ENCODE results near the gene PSMB2. TPM values are rescaled to one million over a fixed set of nuclear protein-coding genes. Genes with fewer than 3 reads are reported as not detected.
"Not testable (repeated sequence)": the region's sequence is repeated elsewhere in the genome, so short reads cannot be mapped to it uniquely, and the experiment has no call there.

PSMB2 gene
- polyA plus RNA-seq (2013, experiment 1 of 2) = 98.3 TPM
- polyA plus RNA-seq (2013, experiment 2 of 2) = 83.8 TPM

DNA sequence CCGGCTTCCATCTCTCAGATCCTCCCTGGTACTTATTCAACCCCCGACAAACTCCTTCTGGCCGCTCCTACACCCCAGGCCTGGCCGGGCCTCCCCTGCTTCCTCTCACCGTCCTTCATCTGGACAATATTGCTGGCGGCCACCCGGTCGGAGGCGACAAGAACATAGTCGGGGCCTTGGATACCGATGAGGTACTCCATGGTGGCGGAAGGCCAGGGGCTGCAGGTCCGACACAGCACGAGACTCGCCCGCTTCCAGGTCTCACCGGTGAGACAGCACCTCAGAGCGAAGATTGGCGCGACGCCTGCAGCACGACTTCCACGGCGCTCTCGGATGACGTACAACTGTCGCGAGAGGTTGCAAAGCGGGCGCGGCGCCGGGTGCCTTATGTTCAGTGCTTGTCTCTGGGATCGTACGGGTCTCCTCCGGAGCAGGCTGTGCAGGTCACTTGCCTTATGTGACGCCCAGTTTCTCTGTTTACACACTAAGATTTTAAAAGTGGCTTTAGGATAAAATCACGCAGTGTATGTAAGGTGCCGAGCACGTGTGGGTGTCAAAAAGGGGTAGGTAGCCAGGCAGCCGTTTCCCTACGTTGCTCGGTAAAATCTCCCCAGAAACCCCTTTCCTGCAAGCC is at the start of gene PSMB2:
Gene PSMB2 (minus strand): TSS at position 294 of the 634 bp plus-strand sequence. CDS start 94 bp downstream, at position 200.
- 0% methylated on average over 32 to 33 of the region's 43 CpGs for WGBS, 2 experiments (ENCODE audit: insufficient coverage in 2 of 2)
- peak within 1 kb of the TSS; percentile 89 for H3K4me3 ChIP-seq (ENCODE audit: extremely low read depth, insufficient read depth, low read length, poor library complexity, severe bottlenecking)
- no peaks in the 10 kb centered on the region for H3K9me3 ChIP-seq (ENCODE audit: control insufficient read depth, low read length)
- H3K36me3 ChIP-seq (ENCODE audit: control insufficient read depth, insufficient read depth, low read length) = peaks cover under 1% of the 10 kb centered on the region
- H3K27ac ChIP-seq (ENCODE audit: low read depth, low read length, severe bottlenecking) = peak within 1 kb of the TSS; percentile 69
- H3K4me1 ChIP-seq (ENCODE audit: control insufficient read depth, insufficient read depth, low read length, poor library complexity, severe bottlenecking) = peaks cover 7% of the 10 kb centered on the region

DNA sequence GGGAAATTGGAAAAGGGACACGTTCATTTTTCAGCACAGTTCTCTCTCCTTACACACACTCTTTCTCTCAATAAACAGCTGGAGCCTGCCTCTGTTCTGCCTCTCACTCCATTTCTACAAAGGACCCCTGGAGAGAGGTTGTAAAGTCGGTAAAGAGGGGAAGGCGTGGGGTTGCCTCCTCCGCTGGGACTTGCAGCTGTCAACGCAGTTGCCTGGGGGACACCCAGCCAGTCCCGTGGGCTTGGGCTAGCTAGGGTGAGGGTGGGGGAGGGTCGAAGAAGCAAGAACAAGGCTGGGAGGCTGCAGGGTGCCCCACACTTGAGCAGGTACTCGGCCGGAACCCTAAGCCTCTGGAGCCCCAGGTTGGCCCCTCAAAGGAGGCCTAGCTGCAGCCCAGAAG is 49.8 kb upstream of the PSMB2 start:
- no peaks in the 10 kb centered on the region for H3K36me3 ChIP-seq (ENCODE audit: control insufficient read depth, insufficient read depth, low read length)
- no peak overlapping the region for H3K27ac ChIP-seq (ENCODE audit: low read depth, low read length, severe bottlenecking)
- H3K4me1 ChIP-seq (ENCODE audit: control insufficient read depth, insufficient read depth, low read length, poor library complexity, severe bottlenecking) = no peaks in the 10 kb centered on the region
- no peaks in the 10 kb centered on the region for H3K9me3 ChIP-seq (ENCODE audit: control insufficient read depth, low read length)
- 10 to 14% methylated on average over 4 to 7 of the region's 9 CpGs for WGBS, 2 experiments (ENCODE audit: insufficient coverage in 2 of 2)
- H3K4me3 ChIP-seq (ENCODE audit: extremely low read depth, insufficient read depth, low read length, poor library complexity, severe bottlenecking) = no peak overlapping the region

DNA sequence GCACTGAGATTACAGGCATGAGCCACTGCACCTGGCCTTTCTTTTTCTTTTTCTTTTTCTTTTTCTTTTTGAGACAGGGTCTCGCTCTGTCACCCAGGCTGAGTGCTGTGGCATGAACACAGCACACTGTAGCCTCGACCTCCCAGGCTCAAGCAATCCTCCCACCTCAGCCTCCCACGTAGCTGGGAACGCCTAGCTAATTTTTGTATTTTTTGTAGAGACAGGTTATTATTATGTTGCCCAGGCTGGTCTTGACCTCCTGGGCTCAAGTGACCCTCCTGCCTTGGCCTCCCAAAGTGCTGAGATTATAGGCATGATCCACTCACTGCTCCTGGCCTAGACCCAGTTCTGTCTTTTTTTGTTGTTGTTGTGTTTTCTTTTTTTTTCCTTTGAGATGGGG is 48.8 kb upstream of the PSMB2 start:
- H3K4me1 ChIP-seq (ENCODE audit: control insufficient read depth, insufficient read depth, low read length, poor library complexity, severe bottlenecking); H3K27ac ChIP-seq (ENCODE audit: low read depth, low read length, severe bottlenecking); H3K36me3 ChIP-seq (ENCODE audit: control insufficient read depth, insufficient read depth, low read length); H3K9me3 ChIP-seq (ENCODE audit: control insufficient read depth, low read length); H3K4me3 ChIP-seq (ENCODE audit: extremely low read depth, insufficient read depth, low read length, poor library complexity, severe bottlenecking): not testable (repeated sequence)
- 81 to 89% methylated on average over 2 of the region's 4 CpGs for WGBS, 2 experiments (ENCODE audit: insufficient coverage in 2 of 2)

DNA sequence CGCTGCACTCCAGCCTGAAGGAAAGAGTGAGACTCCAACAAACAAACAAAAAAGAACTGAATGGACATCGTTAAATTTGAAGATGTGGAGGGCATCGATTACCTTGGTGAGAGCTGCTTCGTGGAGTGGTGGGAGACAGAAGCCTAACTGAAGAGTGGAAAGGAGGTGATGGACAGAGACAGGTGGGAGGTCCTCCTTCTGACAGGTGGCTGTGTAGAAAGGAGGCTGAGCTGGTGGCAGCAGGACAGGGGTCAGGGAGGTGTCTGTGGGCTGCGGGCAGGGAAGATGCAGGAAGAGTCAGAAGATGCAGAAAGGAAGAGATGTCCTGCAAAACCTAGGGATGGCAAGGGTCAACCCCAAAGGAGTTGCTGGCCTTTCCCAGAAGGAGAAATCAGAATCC is 46.8 kb upstream of the PSMB2 start:
- no peak overlapping the region for H3K4me3 ChIP-seq (ENCODE audit: extremely low read depth, insufficient read depth, low read length, poor library complexity, severe bottlenecking)
- H3K36me3 ChIP-seq (ENCODE audit: control insufficient read depth, insufficient read depth, low read length) = no peaks in the 10 kb centered on the region
- no peaks in the 10 kb centered on the region for H3K9me3 ChIP-seq (ENCODE audit: control insufficient read depth, low read length)
- 94 to 95% methylated on average over 5 of the region's 5 CpGs for WGBS, 2 experiments (ENCODE audit: insufficient coverage in 2 of 2)
- H3K27ac ChIP-seq (ENCODE audit: low read depth, low read length, severe bottlenecking) = no peak overlapping the region
- H3K4me1 ChIP-seq (ENCODE audit: control insufficient read depth, insufficient read depth, low read length, poor library complexity, severe bottlenecking) = no peaks in the 10 kb centered on the region

DNA sequence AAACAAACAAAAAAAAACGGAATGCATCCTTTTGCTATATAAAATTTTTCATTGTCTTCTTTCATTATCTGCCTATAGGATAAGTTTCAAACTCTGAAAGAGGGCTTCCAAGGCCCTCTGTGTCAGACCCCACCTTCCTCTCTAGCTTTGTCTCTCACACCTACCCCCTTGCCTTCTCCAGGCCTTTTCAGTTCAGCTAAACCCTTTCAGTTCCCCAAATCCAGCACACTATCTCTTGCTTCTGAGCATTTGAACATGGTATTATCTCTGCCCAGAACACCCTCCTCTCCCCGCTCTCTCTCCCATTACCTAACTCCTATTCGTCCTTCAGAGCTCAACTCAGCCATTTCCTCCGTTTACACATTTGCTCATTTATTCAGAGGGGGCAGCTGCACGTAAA is 41.7 kb upstream of the PSMB2 start:
- H3K4me3 ChIP-seq (ENCODE audit: extremely low read depth, insufficient read depth, low read length, poor library complexity, severe bottlenecking) = no peak overlapping the region
- no peak overlapping the region for H3K27ac ChIP-seq (ENCODE audit: low read depth, low read length, severe bottlenecking)
- WGBS, 2 experiments (ENCODE audit: insufficient coverage in 2 of 2) = 70 to 82% methylated on average over 2 to 5 of the region's 5 CpGs
- no peaks in the 10 kb centered on the region for H3K9me3 ChIP-seq (ENCODE audit: control insufficient read depth, low read length)
- H3K36me3 ChIP-seq (ENCODE audit: control insufficient read depth, insufficient read depth, low read length) = no peaks in the 10 kb centered on the region
- no peaks in the 10 kb centered on the region for H3K4me1 ChIP-seq (ENCODE audit: control insufficient read depth, insufficient read depth, low read length, poor library complexity, severe bottlenecking)

DNA sequence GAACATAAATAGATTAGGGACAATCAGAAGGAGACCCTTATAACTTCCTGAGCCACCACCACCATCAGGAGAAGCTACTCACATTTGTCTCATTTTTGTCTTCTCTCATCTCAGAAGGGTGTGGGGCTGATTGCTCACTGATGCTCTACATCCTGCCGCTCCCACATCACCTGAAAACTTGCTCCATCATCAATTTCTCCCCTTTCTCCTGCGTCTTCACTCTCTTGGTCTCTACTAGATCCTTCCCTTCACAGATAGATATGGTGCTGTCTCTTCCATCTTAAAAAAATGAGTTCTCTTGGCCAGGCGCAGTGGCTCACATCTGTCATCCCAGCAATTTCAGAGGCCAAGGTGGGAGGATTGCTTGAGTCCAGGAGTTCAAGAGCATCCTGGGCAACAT is 38.9 kb upstream of the PSMB2 start:
- Histone ChIP-seq H3K27ac (ENCODE audit: low read depth, low read length, severe bottlenecking) (no peak overlapping the region), H3K36me3 (ENCODE audit: control insufficient read depth, insufficient read depth, low read length) (no peaks in the 10 kb centered on the region), H3K9me3 (ENCODE audit: control insufficient read depth, low read length) (no peaks in the 10 kb centered on the region), H3K4me3 (ENCODE audit: extremely low read depth, insufficient read depth, low read length, poor library complexity, severe bottlenecking) (no peak overlapping the region), H3K4me1 (ENCODE audit: control insufficient read depth, insufficient read depth, low read length, poor library complexity, severe bottlenecking) (no peaks in the 10 kb centered on the region)
- 88 to 96% methylated on average over 3 of the region's 3 CpGs for WGBS, 2 experiments (ENCODE audit: insufficient coverage in 2 of 2)

DNA sequence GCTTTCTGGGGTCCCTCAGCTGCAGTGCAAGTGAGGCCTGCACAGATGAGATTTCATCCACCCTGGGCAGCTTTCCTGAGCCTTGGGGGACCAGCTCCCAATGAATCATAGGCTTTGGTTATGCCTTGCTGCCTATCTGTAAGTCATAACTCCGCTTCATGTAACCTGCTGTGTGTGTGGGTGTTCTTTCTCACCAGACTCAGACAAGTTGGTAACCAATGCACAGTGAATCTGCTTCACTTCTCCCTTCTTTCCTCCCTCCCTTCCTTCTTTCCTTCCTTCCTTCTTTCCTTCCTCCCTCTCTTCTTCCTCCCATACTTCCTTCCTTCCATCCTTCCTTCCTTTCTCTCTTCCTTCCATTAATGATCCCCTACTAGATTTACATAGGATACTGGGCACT is 34.4 kb upstream of the PSMB2 start:
- H3K9me3 ChIP-seq (ENCODE audit: control insufficient read depth, low read length) = no peaks in the 10 kb centered on the region

DNA sequence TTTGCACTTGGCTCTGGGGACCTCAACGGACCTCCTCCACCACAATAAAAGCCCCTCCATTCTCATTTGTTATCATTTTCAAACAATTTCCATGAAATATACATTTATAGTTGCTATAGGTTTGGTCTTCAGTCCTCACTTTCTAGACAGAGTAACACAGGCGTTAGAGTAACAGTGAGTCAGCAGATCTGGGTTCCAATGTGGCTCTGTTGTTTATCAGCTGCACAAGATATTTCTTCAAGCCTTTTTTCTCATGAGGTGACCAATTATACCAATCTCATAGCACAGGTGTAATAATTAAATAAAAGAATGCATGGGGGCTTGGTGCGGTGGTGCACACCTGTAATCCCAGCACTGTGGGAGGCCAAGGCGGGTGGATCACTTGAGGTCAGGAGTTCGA is 32.8 kb upstream of the PSMB2 start:
- H3K4me3 ChIP-seq (ENCODE audit: extremely low read depth, insufficient read depth, low read length, poor library complexity, severe bottlenecking) = no peak overlapping the region
- 71 to 75% methylated on average over 2 to 3 of the region's 5 CpGs for WGBS, 2 experiments (ENCODE audit: insufficient coverage in 2 of 2)

More for the DNA sequence above, 34.4 kb upstream of the PSMB2 start:
- no peak overlapping the region for H3K4me3 ChIP-seq (ENCODE audit: extremely low read depth, insufficient read depth, low read length, poor library complexity, severe bottlenecking)
- H3K27ac ChIP-seq (ENCODE audit: low read depth, low read length, severe bottlenecking) = no peak overlapping the region
- no peaks in the 10 kb centered on the region for H3K4me1 ChIP-seq (ENCODE audit: control insufficient read depth, insufficient read depth, low read length, poor library complexity, severe bottlenecking)
- WGBS, 2 experiments (ENCODE audit: insufficient coverage in 2 of 2) = 100% methylated on average over 1 of the region's 1 CpG; no CpG with 5 or more reads in 1 of the 2 experiments
- H3K36me3 ChIP-seq (ENCODE audit: control insufficient read depth, insufficient read depth, low read length) = no peaks in the 10 kb centered on the region

DNA sequence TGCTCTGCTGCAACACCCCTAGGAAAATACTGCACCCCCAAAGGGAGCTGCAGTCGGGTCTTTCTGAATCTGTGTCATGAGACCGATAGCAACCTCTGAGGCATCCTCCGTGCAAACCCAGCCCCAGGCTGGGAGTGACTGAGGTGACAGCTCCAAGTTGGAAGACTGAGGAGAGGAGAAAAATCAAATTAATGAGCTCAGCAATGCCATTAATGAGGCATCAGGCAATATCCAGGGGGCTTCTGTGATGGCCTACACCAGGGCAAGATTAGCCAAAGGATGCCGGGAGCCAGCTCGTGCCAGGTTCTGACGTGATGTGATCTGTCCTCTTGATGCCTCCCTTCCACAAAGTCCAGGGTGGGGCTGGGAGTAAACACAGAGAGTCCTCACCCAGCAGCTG is 30.8 kb upstream of the PSMB2 start:
- no peaks in the 10 kb centered on the region for H3K4me1 ChIP-seq (ENCODE audit: control insufficient read depth, insufficient read depth, low read length, poor library complexity, severe bottlenecking)
- WGBS, 2 experiments (ENCODE audit: insufficient coverage in 2 of 2) = 93 to 97% methylated on average over 6 of the region's 6 CpGs
- no peaks in the 10 kb centered on the region for H3K36me3 ChIP-seq (ENCODE audit: control insufficient read depth, insufficient read depth, low read length)
- no peak overlapping the region for H3K4me3 ChIP-seq (ENCODE audit: extremely low read depth, insufficient read depth, low read length, poor library complexity, severe bottlenecking)
- H3K27ac ChIP-seq (ENCODE audit: low read depth, low read length, severe bottlenecking) = no peak overlapping the region
- H3K9me3 ChIP-seq (ENCODE audit: control insufficient read depth, low read length) = no peaks in the 10 kb centered on the region

More for the DNA sequence above, 32.8 kb upstream of the PSMB2 start:
- H3K4me1 ChIP-seq (ENCODE audit: control insufficient read depth, insufficient read depth, low read length, poor library complexity, severe bottlenecking) = no peaks in the 10 kb centered on the region
- H3K27ac ChIP-seq (ENCODE audit: low read depth, low read length, severe bottlenecking) = no peak overlapping the region
- H3K36me3 ChIP-seq (ENCODE audit: control insufficient read depth, insufficient read depth, low read length) = no peaks in the 10 kb centered on the region
- H3K9me3 ChIP-seq (ENCODE audit: control insufficient read depth, low read length) = no peaks in the 10 kb centered on the region

DNA sequence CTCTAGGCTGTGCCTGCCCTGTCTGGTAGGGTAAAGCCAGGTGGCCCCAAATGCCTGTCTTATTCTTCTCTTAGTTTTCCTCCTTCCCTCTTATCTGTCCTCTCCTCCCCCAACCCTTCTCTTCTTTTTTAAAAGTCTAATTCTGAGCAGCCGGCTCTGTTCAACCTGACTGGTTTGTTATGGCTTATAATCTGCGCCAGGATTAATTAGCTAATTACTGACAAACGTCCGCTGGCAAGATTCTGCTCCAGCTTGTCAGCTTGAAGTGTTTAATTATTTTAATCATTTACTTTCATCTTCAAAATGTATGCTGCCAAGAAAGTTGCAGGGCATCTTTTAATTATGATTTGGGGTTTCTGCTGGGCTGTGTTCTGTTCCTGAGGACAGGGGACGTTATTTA is 27.2 kb upstream of the PSMB2 start:
- Histone ChIP-seq H3K9me3 (ENCODE audit: control insufficient read depth, low read length) (no peaks in the 10 kb centered on the region), H3K4me3 (ENCODE audit: extremely low read depth, insufficient read depth, low read length, poor library complexity, severe bottlenecking) (no peak overlapping the region), H3K4me1 (ENCODE audit: control insufficient read depth, insufficient read depth, low read length, poor library complexity, severe bottlenecking) (no peaks in the 10 kb centered on the region), H3K27ac (ENCODE audit: low read depth, low read length, severe bottlenecking) (no peak overlapping the region), H3K36me3 (ENCODE audit: control insufficient read depth, insufficient read depth, low read length) (no peaks in the 10 kb centered on the region)
- 86 to 100% methylated on average over 1 to 2 of the region's 5 CpGs for WGBS, 2 experiments (ENCODE audit: insufficient coverage in 2 of 2)

DNA sequence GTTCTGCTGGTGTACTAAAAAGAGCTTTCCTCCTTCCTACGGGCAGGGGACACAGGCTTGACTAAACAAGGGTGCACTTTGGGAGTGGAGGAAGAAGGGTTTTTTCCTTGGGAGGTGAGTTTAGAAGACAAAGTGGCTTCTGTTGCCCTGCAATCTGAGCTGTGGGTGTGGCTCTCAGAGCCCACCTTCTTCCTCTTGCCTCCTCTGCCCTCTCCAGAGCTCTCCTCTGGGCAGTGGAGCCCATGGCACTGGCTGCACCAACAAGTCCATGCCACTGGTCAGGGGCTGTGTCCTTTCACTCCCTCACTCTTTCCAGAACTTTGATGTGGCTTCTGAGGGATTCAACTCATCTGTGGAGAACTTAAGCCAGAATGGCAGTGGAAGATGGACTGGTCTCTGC is 25.6 kb upstream of the PSMB2 start:
- H3K4me1 ChIP-seq (ENCODE audit: control insufficient read depth, insufficient read depth, low read length, poor library complexity, severe bottlenecking) = no peaks in the 10 kb centered on the region
- H3K9me3 ChIP-seq (ENCODE audit: control insufficient read depth, low read length) = no peaks in the 10 kb centered on the region
- no peak overlapping the region for H3K27ac ChIP-seq (ENCODE audit: low read depth, low read length, severe bottlenecking)
- H3K4me3 ChIP-seq (ENCODE audit: extremely low read depth, insufficient read depth, low read length, poor library complexity, severe bottlenecking) = no peak overlapping the region
- H3K36me3 ChIP-seq (ENCODE audit: control insufficient read depth, insufficient read depth, low read length) = no peaks in the 10 kb centered on the region
- no CpG with 5 or more reads among the region's 1 CpG for WGBS, 2 experiments (ENCODE audit: insufficient coverage in 2 of 2)
